ENCODE measurements around the gene GATA2. TPM values are rescaled to one million over a fixed set of nuclear protein-coding genes. Genes with fewer than 3 reads are reported as not detected.

Gene GATA2
- total RNA-seq, 2 donors from 2014 or later, result 2.6 to 6.0 TPM

DNA sequence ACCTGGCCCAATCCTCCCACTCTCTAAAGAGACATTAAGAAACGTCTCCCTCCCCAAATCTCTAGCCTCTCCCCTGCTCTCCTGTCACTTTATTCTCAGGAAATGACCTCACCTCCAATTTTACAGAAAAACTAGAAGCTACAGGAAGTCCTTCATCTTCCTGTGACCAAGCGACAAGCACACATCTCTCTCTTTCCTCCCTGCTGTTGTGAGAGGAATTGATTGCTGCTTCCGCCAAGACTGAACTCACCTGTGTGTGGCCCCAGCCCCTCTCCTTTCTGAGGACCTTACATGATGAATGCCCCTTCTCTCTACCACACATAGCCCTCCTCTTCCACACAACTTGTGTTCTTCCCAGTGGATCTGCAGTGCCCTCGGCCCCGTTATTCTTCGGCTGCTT, 44.5 kb downstream of the GATA2 start:
- DNase-seq (no peak), ATAC-seq (no peak)
- intact Hi-C loops (cut with DNase I, micrococcal nuclease), result no loop called here

DNA sequence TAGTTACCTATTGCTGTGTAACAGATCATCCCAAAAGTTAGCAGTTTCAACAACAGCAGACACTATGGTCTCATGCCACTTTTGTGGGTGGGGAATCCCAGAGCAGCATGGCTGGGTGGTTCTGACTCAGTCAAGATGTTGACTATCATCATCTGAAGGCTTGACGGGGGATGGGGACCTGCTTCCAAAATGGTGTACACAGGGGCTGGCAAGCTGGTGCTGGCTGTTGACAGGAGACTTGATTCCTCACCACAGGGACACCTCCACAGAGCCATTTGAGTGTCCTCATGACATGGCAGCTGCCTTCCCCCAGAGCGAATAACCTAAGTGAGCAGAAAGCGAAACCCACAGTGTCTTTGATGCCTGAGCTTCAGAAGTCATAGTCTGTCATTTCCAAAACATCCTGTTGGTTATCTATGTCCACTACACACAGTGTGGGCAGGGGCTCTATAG, 45.4 kb downstream of the GATA2 start:
- intact Hi-C loops (cut with DNase I, micrococcal nuclease), result no loop called here
- no peak for DNase-seq
- no peak for ATAC-seq

DNA sequence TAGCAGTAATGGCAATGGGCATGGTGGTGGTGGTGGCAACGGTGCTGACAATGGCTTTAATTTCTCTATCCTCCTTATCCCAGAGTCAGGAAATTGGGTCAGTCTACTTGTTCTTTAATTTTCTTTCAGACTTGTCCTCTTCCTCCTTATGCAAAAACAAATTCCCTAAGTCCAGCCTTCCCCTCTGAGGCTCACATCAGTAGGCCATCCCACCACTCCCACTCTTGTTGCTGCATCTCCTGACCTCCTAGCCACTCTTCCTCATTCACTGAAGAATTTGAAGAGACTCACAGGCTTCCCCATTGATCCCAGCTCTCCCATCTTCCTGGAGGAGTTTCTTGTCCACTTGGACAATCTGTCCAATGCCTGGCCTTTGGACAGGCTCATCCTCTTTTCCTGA, 46.2 kb downstream of the GATA2 start:
- DNase-seq (no peak), ATAC-seq (no peak)
- intact Hi-C loops (cut with DNase I, micrococcal nuclease), result no loop called here

DNA sequence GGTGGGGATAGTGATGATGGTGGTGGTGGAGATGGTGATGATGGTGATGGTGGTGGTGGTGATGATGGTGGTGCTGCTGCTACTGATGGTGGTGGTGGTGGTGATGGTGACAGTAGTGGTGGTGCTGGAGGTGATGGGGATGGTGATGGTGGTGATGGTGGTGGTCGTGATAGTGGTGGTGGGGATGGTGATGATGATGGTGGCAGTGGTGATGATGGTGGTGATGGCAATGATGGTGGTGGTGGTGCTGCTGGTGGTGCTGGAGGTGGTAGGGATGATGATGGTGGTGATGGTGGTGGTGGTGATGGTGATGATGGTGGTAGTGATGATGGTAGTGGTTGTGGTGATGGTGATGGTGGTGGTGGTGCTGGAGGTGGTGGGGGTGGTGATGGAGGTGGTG, 47.6 kb downstream of the GATA2 start:
- DNase-seq (no peak), ATAC-seq (no peak)
- intact Hi-C loops (cut with DNase I, micrococcal nuclease), result no loop called here

DNA sequence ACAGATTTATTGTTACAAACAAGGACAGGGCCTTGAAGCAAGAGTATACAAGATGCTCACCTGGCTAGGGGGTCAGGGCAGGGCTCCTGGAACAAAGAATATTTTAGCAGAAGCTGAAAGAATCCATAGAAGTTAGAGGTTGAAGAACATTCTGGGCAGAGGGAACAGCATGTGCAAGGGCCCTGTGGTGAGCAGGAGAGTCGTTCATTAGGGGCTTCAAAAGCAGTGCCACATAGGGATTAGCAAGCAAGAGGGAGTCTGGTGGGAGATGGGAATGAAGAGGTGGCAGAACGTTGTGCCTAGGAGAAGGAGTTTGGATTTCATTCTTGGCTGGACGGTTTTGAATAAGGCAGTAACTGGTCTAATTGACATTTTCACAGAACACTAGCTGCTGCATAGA, 49.2 kb downstream of the GATA2 start:
- DNase-seq (no peak), ATAC-seq (no peak)
- intact Hi-C loops (cut with DNase I, micrococcal nuclease), result no loop called here

DNA sequence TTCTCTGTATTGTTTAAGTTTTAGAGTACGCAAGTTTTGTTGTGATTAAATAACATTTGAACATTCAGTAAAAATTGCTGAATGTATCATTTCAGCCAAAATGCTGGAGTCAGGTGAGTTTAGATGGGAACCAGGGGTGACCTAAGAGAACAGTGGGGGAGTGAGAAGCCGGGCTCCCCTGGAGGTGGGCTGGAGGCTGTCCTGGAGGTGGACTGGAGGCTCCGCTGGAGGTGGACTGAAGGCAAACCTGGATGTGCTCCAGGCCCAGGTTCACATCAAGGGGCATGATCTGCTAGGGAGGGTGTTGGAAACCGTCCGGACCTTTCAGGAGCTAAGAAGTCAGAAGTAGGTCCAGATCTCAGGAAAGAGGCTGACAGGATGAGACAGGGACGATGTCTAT, 50.1 kb downstream of the GATA2 start:
- DNase-seq (no peak), ATAC-seq (no peak)
- intact Hi-C loops (cut with DNase I, micrococcal nuclease), result no loop called here

DNA sequence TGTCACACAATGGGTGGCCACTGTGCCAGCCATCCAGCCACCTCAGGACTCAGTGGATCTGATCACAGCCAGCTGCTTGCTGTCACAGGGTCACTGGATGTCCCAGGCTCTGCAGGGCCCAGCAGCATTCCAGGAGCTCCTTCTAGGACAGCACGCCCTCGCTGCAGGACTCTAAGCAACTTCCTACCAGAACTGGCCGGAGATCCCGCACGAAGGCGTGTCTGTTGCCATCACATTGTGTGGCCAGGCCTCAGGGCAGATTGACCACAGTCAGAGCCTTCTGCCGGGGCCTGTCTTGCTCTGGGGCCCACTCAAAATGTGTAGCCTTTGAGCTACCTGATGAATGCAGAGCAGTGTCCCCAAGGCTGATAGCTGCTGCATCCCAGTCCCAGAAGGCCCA, 50.9 kb downstream of the GATA2 start:
- ATAC-seq, result no peak
- no peak for DNase-seq
- intact Hi-C loops (cut with DNase I, micrococcal nuclease), result no loop called here

DNA sequence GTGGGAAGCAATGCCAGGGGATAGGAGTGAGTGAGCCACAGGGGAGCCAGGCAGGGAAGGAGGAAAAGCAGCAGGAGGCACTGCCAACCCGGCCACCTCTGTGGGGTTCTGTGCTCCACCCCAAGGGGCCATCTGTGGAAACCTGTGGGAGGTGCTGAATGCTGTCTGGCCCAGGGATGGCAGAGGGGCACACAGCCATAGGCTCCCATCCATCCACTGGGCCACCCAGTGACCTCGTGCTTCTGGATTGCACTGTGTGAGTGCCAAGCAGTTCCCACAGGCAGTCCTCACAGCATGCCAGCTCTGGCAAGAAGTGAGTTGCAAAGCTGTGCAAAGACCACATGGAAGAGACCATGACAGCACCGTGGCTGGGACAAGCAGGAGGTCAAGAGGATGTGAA, 53.8 kb downstream of the GATA2 start:
- DNase-seq, result no peak
- intact Hi-C loops (cut with DNase I, micrococcal nuclease), result no loop called here
- ATAC-seq, result no peak

DNA sequence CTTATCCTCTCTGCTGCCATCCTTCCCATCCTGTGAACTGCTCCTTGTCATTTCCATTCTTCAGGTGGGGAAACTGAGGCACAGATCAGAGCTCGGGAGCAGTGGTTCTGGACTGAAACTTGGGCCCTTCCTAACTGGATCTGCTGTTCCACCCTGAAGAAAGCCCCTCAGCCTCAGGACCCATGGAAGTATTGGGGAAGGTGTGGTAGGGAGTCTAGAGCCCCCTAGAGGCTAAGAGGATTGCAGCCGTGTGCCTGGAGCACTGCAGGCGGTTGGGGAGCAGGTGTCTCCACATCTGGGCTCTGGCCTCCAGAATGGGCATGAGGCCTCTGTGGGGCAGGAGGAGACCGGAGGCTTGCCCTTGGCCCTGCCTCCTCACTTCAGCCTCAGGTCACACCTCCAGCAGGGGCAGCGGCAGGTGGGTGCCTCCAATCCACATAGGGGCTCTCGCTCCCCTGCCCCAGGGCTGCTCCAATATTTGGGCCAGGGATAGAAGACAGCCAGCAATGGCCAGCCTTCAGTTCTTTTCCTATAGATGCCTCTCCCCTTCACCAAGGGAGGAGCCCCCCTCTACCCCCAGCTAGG, 54.4 kb downstream of the GATA2 start:
- no peak for ATAC-seq
- intact Hi-C loops (cut with DNase I, micrococcal nuclease), result no loop called here
- no peak for DNase-seq

DNA sequence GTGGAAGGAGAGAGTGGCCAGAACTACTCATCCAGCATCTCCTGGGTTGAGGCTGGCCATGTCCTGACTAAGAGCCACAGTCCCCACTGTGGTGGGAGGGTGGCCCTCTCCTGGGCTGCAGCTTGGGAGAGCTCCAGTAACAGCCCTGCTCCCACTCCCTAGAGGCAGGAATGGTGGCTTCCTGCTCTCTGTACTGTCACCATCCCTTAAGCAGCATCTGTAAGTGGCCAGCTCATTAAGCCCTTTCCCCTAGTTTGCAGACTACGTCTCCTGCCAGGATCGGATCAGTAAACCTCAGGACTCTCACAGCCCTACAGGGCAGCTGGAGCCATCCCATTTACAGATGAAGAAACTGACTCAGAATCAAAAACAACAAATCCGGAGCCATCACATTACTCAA, 56.8 kb downstream of the GATA2 start:
- intact Hi-C loops (cut with DNase I, micrococcal nuclease), result no loop called here
- no peak for DNase-seq
- ATAC-seq, result no peak

DNA sequence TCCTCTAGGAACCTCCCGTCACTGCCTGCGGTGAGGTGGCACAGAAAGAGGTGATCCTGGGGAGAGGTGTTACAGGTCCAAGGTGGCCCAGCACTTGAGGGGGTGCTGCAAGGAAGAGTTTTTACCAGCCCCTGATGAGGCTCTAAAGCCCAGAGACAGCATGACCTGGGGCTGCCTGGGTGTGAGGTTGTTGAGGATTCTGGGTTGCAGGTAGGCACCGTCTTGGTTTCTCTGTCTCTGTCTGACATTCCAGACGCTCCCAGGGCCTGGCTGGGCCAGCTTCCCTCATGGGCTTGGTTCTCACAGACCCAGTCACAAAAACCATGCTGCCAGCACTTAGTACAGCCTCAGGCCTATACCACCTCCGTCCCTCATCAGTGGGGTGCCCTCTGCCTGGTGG, 57.4 kb downstream of the GATA2 start:
- ATAC-seq (no peak), DNase-seq (no peak)
- intact Hi-C loops (cut with DNase I, micrococcal nuclease), result no loop called here

DNA sequence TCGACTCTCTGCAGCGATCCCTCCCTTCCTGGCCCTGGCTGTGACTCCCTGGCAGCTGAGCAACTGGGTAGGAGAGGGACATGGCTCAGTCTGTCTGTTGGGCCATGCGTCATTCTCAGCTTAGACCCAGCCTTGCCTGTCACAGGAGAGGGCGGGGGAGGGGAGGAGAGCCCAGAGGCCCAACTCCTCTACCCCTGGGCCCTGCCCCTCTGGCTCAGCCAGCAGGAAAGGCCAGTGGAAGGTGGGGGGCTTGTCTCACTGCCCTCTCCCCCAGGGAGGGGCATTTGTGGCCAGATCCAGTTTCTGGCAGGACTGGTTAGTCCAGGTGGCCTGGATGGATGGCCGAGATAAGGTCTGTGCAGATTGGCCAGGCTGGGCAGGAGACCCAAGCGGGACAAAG, 57.9 kb downstream of the GATA2 start:
- ATAC-seq (no peak), DNase-seq (no peak)
- intact Hi-C loops (cut with DNase I, micrococcal nuclease), result no loop called here

DNA sequence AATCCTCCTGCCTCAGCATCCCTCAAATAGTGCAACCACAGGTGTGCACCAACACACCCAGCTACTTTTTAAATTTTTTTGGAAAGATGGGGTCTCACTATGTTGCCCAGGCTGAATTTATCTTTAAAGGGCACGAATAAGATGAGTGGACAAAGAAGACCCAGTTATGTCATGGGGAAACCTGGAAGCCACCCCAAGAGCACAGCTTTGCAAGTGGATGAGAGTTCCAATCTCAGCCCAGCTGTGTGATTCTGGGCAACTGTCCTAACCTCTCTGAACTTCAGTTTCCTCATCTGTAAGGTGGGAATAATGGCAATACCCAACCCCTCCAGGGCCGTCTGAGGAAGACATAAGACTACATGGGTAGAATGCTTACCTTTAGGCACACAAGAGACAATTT, 58.5 kb downstream of the GATA2 start:
- no peak for ATAC-seq
- DNase-seq, result no peak
- intact Hi-C loops (cut with DNase I, micrococcal nuclease), result no loop called here

DNA sequence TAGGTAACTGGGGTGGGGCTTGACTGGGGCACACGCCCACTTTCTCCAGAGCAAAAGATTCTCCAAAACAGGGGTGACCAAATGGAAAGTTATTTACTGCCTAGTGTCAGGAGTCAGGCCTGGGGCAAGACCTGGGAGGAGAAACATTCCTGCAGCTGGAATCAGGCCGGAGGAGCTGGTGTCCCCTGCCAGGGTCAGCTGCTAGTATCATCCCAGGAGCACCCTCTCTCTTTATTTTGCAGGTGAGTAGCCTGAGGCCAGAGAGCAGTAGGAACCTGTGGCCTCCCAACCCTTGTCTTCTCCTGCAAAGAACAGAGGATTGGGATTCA, 59.2 kb downstream of the GATA2 start:
- DNase-seq (no peak), ATAC-seq (no peak)
- intact Hi-C loops (cut with DNase I, micrococcal nuclease), result no loop called here

DNA sequence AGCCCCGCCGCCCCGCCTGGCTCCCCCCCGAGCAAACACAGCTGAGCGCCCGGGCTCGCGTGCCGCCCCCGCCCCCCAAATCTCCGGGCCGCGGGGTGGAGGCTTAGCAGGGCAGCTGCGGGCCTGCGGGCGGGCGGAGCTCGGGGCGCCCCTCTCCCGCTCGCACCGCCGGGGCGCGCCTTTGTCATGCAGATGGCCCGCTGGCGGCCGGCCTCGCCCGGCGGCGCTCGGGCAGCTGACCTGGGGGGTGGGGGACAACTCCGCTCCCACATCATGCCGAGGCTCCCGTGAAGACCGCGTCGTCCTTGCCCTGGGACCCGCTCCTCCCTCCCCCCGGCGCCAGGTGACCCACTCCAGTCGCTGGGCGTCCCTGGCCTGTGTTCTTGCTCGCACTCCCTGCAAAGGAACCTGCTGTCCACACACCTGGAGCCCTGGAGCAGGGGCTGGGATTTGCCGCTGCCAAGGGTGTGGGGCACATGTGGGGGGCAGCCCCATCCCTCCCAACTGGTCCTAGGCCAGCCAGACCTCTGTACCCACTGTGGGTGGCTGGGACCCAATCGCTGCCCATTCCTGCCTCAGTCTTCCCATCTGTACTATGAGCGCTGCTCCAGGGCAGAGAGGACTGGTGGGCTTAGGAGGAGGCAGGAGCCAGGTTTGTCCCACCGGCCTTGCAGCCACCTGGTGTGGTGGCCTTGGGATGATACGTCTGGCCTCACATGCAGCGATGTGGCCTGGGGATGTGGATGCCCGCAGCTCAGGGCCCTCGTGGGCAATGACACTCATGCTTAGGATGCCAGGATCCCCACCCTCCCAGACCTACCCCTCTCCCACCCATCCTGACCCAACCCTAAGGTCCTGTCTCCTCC, 59.8 kb downstream of the GATA2 start:
- intact Hi-C loops (cut with DNase I, micrococcal nuclease), result no loop called here
- DNase-seq (no peak), ATAC-seq (no peak)

DNA sequence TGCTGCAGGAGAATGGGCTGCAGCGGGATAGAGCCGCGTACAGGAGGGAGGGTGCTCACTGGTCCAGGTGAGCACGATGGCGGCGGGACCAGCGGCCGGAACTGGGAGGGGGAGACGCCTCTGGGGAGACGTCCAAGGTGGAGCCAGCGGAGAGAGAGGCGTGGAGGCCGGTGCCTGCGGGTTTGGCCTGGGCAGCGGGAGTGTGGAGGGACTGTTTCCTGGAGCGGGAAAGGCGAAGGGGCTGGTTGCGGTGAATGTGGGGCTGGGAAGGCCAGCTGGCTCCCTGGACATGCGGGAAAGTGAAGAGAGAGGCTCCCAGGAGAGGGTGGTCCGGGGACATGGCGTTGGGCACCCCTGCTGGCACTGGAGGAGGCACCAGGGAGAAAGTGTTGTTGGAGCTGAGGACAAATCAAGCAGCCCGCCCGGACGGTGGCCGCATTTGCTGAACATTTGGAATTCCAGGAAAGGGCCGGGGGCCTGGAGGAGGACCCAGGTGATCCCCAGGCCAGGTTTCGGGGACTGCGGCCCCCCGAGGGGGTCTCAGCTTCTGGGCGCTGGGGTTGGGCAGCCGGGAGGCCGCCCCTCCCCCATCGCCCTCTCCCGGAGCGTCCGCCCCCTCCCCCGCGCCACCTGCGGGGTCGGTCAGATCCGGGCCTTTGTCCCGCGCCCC, 60.6 kb downstream of the GATA2 start:
- DNase-seq (no peak), ATAC-seq (peak; percentile 50)
- intact Hi-C loops (cut with DNase I, micrococcal nuclease), result no loop called here

DNA sequence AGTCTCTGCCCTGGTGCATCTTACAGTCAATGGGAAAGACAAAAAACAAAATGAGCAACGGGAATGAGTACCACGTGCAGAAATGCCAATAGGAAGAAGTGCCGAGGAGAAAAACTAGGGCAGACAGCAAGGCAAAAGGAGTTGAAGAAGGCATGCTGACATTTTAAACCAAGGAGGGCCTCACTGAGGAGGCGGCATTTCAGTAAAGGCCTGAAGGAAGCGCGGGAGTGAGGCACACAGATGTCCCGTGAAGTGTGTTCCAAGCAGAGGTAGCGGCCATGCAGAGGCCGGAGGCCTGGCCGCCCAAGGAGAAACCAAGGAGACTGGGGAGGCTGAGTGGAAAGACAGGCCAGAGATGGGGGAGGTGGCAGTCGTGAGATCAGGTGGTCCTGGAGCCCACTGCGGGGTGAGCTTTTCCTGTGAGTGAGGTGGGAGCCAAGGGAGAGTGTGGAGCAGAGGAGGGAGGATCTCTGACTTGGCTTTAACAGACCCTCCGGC, 61.1 kb downstream of the GATA2 start:
- intact Hi-C loops (cut with DNase I, micrococcal nuclease), result no loop called here
- DNase-seq, result no peak
- no peak for ATAC-seq

DNA sequence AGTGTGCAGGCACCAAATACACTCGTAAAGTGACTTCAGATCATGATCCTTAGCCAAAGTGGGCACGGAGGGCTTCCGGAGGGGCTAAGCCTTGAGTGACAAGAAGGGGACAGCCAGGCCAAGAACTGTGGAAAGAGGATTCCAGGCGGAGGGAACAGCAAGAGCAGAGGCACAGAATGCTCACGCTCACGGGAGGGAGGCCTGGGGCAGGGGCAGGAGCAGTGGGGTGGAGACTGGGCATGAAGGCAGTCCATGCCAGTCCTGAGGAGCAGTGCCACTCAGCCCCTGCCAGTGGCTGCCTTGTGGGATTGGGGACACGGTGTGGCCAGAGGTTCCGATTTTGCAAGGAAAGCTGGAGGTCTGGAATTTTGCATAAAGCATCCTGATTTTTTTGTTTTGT, 62.3 kb downstream of the GATA2 start:
- DNase-seq, result no peak
- intact Hi-C loops (cut with DNase I, micrococcal nuclease), result no loop called here
- ATAC-seq, result no peak

DNA sequence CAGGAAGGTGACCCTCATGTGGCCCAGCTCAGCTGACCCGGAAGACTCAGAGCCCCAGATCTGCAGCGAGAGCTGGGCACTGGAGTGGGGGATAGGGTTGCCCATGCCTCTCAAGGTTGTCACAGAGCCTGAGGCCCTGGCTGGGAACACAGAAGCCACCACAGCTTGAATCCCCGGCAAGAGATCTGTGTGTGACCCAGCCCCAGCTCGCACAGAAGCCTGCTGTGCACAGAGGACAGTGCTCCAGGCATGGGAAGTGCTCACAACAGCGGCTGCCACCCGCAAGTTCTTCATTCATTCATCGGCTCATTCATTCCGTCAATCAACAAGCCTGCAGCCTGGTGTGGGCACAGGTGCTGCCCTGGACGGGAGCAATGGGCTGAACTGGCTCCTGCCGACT, 62.7 kb downstream of the GATA2 start:
- ATAC-seq, result no peak
- intact Hi-C loops (cut with DNase I, micrococcal nuclease), result no loop called here

DNA sequence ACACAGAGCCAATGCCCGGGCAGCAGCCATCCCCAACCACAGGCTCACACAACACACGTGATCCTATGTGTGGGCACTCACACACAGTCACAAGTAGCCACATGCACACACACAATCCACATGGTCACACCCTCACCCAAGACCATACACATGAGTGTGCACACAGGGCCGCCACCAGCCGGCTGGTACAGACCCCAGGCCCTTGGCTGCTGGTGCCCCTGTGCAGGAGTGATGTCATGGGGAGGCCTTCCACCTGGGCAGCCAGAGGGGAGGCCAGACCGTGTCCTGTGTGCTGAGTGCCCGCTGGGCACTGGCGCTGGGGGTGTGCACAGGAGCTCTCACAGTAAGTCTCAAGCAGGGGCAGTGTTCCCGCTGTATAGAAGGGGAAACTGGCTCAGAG, 63.2 kb downstream of the GATA2 start:
- ATAC-seq, result no peak
- DNase-seq, result no peak
- intact Hi-C loops (cut with DNase I, micrococcal nuclease), result loop anchor here (5.0 to 10.0 kb wide), 3 partner anchors 68 to 178 kb away; no protein-coding TSS in a partner anchor

More for the DNA sequence above, 62.7 kb downstream of the GATA2 start:
- no peak for DNase-seq

All from left colon (tissue), 2 donors.